HepG2 (cell line): Measurements from ENCODE around the gene TOR2A. TPM values are rescaled to one million over a fixed set of nuclear protein-coding genes. Genes with fewer than 3 reads are reported as not detected.

Source experiments
- ATAC-seq: fragments of 200-7000 bp; cut with Tn5 transposase; 3 replicates; pipeline ENCODE4 v1.9.1; 2020; ENCODE audit warnings: mild to moderate bottlenecking, moderate library complexity
- BruUV-seq: library from RNA; stranded (reverse); fragments of 400-500 nt; replicated peaks from 2 replicates; lab custom pipeline; 2021; lab: Mats Ljungman, UMichigan
- CTCF ChIA-PET: fragments of 300-600 bp; formaldehyde crosslinking; extraction: SDS; loops from one replicate; lab custom pipeline; 2021; ENCODE audit warnings: low total read pairs, inconsistent platforms, low intra/inter-chr PET ratio; lab: Yijun Ruan, JAX
- POLR2A ChIA-PET: fragments of 350-600 bp; sonication (Branson Sonifier 250); formaldehyde crosslinking; loops from one replicate; lab custom pipeline; 2020; ENCODE audit warnings: antibody characterized with exemption, inconsistent platforms; lab: Yijun Ruan, JAX
- DNase-seq: peaks from one replicate; pipeline ENCODE4 v3.0.0-alpha.2; 2015; ENCODE audit warnings: low spot score
- FAIRE-seq: peaks from 3 replicates; lab custom pipeline; 2011; peaks lifted over from hg19 to GRCh38; lab: Jason Lieb, UNC
- H2AFZ ChIP-seq: one replicate; pipeline ENCODE4 v1.6.1; 2011; ENCODE audit warnings: low read length, inconsistent platforms
- H3K27ac ChIP-seq: fragments of 300-600 bp; 3 replicates; pipeline ENCODE4 v1.8.0; 2011; ENCODE audit warnings: mixed run types, mild to moderate bottlenecking, mixed read lengths, low read length, inconsistent platforms; ENCODE audit not compliant: insufficient read depth; ENCODE audit errors: extremely low read length
- H3K27me3 ChIP-seq, 2 experiments: fragments of 200-600 bp in 1 of 2; 2 replicates in 1 of 2; 3 replicates in 1 of 2; pipeline versions ENCODE4 v1.6.0 to v1.8.0; 2011; ENCODE audit warnings: low read length in 2 of 2, mild to moderate bottlenecking in 2 of 2, moderate library complexity in 2 of 2, inconsistent platforms in 1 of 2; ENCODE audit not compliant: insufficient read depth in 2 of 2, control insufficient read depth in 1 of 2
- H3K36me3 ChIP-seq, 2 experiments: fragments of 200-600 bp in 1 of 2; replicated peaks in 1 of 2; 2 replicates in 1 of 2; 3 replicates in 1 of 2; pipeline versions ENCODE4 v1.5.1 to v1.8.0; 2011; ENCODE audit warnings: low read length in 2 of 2, inconsistent platforms in 1 of 2; ENCODE audit not compliant: insufficient read depth in 2 of 2, control insufficient read depth in 1 of 2
- H3K4me1 ChIP-seq: 2 replicates; pipeline ENCODE4 v1.5.1; 2012; ENCODE audit warnings: low read length, inconsistent platforms; ENCODE audit not compliant: insufficient read depth
- H3K4me2 ChIP-seq: 2 replicates; pipeline ENCODE4 v1.6.0; 2011; ENCODE audit warnings: low read depth, low read length, inconsistent platforms
- H3K4me3 ChIP-seq, 3 experiments: fragments of 200-600 bp in 1 of 3; sonication (generic), shearing (Covaris generic) in 1 of 3; replicated peaks in 1 of 3; 2 replicates each; pipeline ENCODE4 v1.5.1; 2011 to 2016; ENCODE audit warnings: low read length in 3 of 3, inconsistent platforms in 2 of 3, low read depth in 2 of 3, mild to moderate bottlenecking in 2 of 3, control low read depth in 1 of 3, mixed read lengths in 1 of 3; ENCODE audit not compliant: insufficient read depth in 1 of 3
- H3K79me2 ChIP-seq: one replicate; pipeline ENCODE4 v1.6.1; 2011; ENCODE audit warnings: low read length, inconsistent platforms; ENCODE audit not compliant: insufficient read depth
- H3K9ac ChIP-seq: 2 replicates; pipeline ENCODE4 v1.6.0; 2011; ENCODE audit warnings: mild to moderate bottlenecking, low read depth, low read length, inconsistent platforms; ENCODE audit not compliant: insufficient read depth
- H3K9me3 ChIP-seq: 2 replicates; pipeline ENCODE4 v1.5.1; 2012; ENCODE audit warnings: mild to moderate bottlenecking, low read length
- H4K20me1 ChIP-seq: 2 replicates; pipeline ENCODE4 v1.6.0; 2011; ENCODE audit warnings: inconsistent platforms, mild to moderate bottlenecking, low read length, moderate library complexity; ENCODE audit not compliant: insufficient read depth
- JDP2 ChIP-seq: sonication (generic); formaldehyde crosslinking; IDR thresholded peaks from 2 replicates; pipeline ENCODE4 v1.8.1; 2022; ENCODE audit warnings: missing genetic modification reagents, borderline replicate concordance
- NFE2 ChIP-seq: sonication (generic); formaldehyde crosslinking; IDR thresholded peaks from 2 replicates; pipeline ENCODE4 v1.4.0; 2020; ENCODE audit warnings: missing genetic modification reagents
- POLR2AphosphoS5 ChIP-seq: IDR thresholded peaks from 2 replicates; pipeline ENCODE4 v1.6.1; 2012; ENCODE audit warnings: low read depth, low read length
- RNF219 ChIP-seq: sonication (generic); formaldehyde crosslinking; IDR thresholded peaks from 2 replicates; pipeline ENCODE4 v1.5.0; 2020; ENCODE audit warnings: mild to moderate bottlenecking, missing genetic modification reagents
- TFDP1 ChIP-seq: IDR thresholded peaks from 2 replicates; pipeline ENCODE4 v1.6.1; 2016; ENCODE audit warnings: missing compliant biosample characterization, missing genetic modification reagents, borderline replicate concordance
- ZBTB38 ChIP-seq: sonication (generic); formaldehyde crosslinking; IDR thresholded peaks from 2 replicates; pipeline ENCODE4 v1.5.1; 2020; ENCODE audit warnings: mild to moderate bottlenecking, missing genetic modification reagents
- ZBTB44 ChIP-seq: sonication (generic); formaldehyde crosslinking; IDR thresholded peaks from 2 replicates; pipeline ENCODE4 v1.4.0; 2020; ENCODE audit warnings: missing genetic modification reagents
- ZFP41 ChIP-seq: sonication (generic); formaldehyde crosslinking; IDR thresholded peaks from 2 replicates; pipeline ENCODE4 v1.4.0; 2020; ENCODE audit warnings: mild to moderate bottlenecking, missing genetic modification reagents, borderline replicate concordance
- ZNF678 ChIP-seq: sonication (generic); formaldehyde crosslinking; IDR thresholded peaks from 2 replicates; pipeline ENCODE4 v1.4.0; 2020; ENCODE audit warnings: mild to moderate bottlenecking, missing genetic modification reagents
- ZNF703 ChIP-seq: sonication (generic); formaldehyde crosslinking; IDR thresholded peaks from 2 replicates; pipeline ENCODE4 v1.5.1; 2020; ENCODE audit warnings: missing genetic modification reagents, mild to moderate bottlenecking, moderate library complexity, borderline replicate concordance
- ZNF713 ChIP-seq: sonication (generic); formaldehyde crosslinking; IDR thresholded peaks from 2 replicates; pipeline ENCODE4 v1.4.0; 2020; ENCODE audit warnings: mild to moderate bottlenecking, missing genetic modification reagents
- WGBS: methylation state at CpG from one replicate; pipeline ENCODE4 v1.1.6; 2017; ENCODE audit warnings: low lambda C conversion rate; 5-methylcytosine and 5-hydroxymethylcytosine counted together
- in situ Hi-C: cut with HindIII; loops from 2 replicates; pipeline ENCODE4 v1.10.0; 2017; ENCODE audit warnings: low pct_unique_long_range_greater_than_20kb; ENCODE audit not compliant: extremely low pct_ligation_motif_present
- intact Hi-C: fragments of 100-400 bp; cut with micrococcal nuclease; formaldehyde crosslinking; loops from one replicate; pipeline ENCODE4 v1.10.0; 2022; ENCODE audit not compliant: unreplicated experiment
- polyA plus RNA-seq, 8 experiments: library from polyadenylated mRNA; depleted of rRNA in 3 of 8; stranded (reverse) in 7 of 8; unstranded in 1 of 8; fragments of >200 nt; fragmentation: Illumina TruSeq in 4 of 8; extraction: Trizol in 4 of 8; gene quantifications; 2 replicates each; pipeline versions ENCODE4 v1.2.1 to v1.2.3, GENCODE V29; 2011 to 2016; ENCODE audit warnings: low read depth in 4 of 8, missing spikeins in 1 of 8, mixed read lengths in 1 of 8; ENCODE audit not compliant: insufficient read depth in 1 of 8
- total RNA-seq, 5 experiments: library from RNA; depleted of rRNA; stranded (reverse); fragments of >200 nt; fragmentation: Illumina TruSeq; extraction: Trizol; gene quantifications; 2 replicates each; pipeline ENCODE4 v1.2.3, GENCODE V29; 2016; ENCODE audit warnings: low read depth in 1 of 5

The TOR2A gene
- total and polyA plus RNA-seq, 2 of the 13 experiments (the other 11 are each of a cell fraction or from before 2014, with no cell fraction given), result 3.5 to 7.2 TPM

GRCh38 chr9:127756233-127756632 is 21.1 kb upstream of the TOR2A start:
- WGBS, result 43% methylated on average over 3 of the region's 3 CpGs
- no peaks in the 10 kb centered on the region for H3K4me1 ChIP-seq
- H2AFZ ChIP-seq, result no peak overlapping the region
- intact Hi-C loops, result no loop called here
- H3K27me3 ChIP-seq, result peaks cover 0 to 49% of the 10 kb centered on the region in 2 experiments; a peak in 3 of 5 replicates
- no peak overlapping the region for H3K4me3 ChIP-seq
- DNase-seq, result no peak
- CTCF ChIA-PET, result no interaction called here
- no peaks in the 10 kb centered on the region for H3K79me2 ChIP-seq
- no peaks in the 10 kb centered on the region for H3K9me3 ChIP-seq
- in situ Hi-C loops, result no loop called here
- ATAC-seq, result no peak
- no TSS peak for BruUV-seq
- H3K4me2 ChIP-seq, result no peak overlapping the region
- H3K9ac ChIP-seq, result no peak overlapping the region
- no peaks in the 10 kb centered on the region for H4K20me1 ChIP-seq
- TF ChIP-seq TFDP1 (CRISPR knock-in tag) (no peak), NFE2 (CRISPR knock-in tag) (no peak), JDP2 (CRISPR knock-in tag) (no peak), ZNF678 (CRISPR knock-in tag) (no peak), RNF219 (no peak), POLR2AphosphoS5 (no peak), ZNF713 (CRISPR knock-in tag) (no peak), ZBTB38 (CRISPR knock-in tag) (no peak), ZNF703 (CRISPR knock-in tag) (no peak), ZBTB44 (CRISPR knock-in tag) (no peak), ZFP41 (CRISPR knock-in tag) (no peak)
- TF ChIP-seq, all 625 proteins: peak for 0
- POLR2A ChIA-PET, result no interaction called here
- no peak for FAIRE-seq
- no peak overlapping the region for H3K27ac ChIP-seq
- no peaks in the 10 kb centered on the region for H3K36me3 ChIP-seq
